ENCODE measurements around the gene GNAQ. TPM values are rescaled to one million over a fixed set of nuclear protein-coding genes. Genes with fewer than 3 reads are reported as not detected.

The GNAQ gene
- total and polyA plus RNA-seq, 2 of the 4 experiments (the other 2 are of a cell fraction) = 23.1 to 50.7 TPM

DNA sequence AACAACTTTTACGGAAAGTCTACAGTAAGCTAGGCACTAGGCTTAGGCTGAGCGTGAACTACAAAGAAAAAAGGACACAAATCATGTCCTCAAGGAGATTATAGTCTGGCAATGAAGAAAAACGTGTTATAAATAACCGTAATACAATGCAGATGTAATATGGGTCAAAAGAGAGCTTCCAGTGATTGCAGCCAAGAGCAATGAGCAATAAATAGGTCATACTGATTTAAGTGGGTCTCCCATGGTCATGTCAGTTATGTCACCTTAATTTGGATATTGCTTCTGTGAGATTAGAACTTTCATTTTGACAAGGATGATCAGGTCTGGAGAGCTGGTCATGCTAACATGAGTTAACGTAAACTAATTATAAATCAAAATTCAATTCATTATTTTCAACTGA is 224.9 kb downstream of the GNAQ start:
- Histone ChIP-seq H3K4me3 (ENCODE audit: insufficient read depth, low read depth, low read length) (no peak overlapping the region), H4K8ac (ENCODE audit: low read depth in 2 of 2, low read length in 2 of 2) (no peak overlapping the region), H2AK9ac (replicated peaks; ENCODE audit: low read depth, low read length, poor library complexity) (no peak overlapping the region), H3K23ac (ENCODE audit: low read depth, low read length) (no peak overlapping the region), H2BK20ac (ENCODE audit: low read depth, low read length) (no peak overlapping the region), H3K4ac (ENCODE audit: low read depth, low read length) (no peak overlapping the region), H3K36me3 (ENCODE audit: control insufficient read depth, insufficient read depth, low read length) (peaks cover 4% of the 10 kb centered on the region), H3K14ac (replicated peaks; ENCODE audit: low read depth, low read length) (no peak overlapping the region), H3K9ac (ENCODE audit: low read depth, low read length) (no peak overlapping the region), H4K5ac (ENCODE audit: low read depth, low read length) (no peak overlapping the region), H3K18ac (ENCODE audit: low read depth, low read length) (no peak overlapping the region), H2BK5ac (ENCODE audit: low read depth, low read length, poor library complexity, severe bottlenecking) (no peak overlapping the region), H3K9me1 (ENCODE audit: insufficient read depth, low read length) (no peaks in the 10 kb centered on the region; the same call in 1 of the 2 replicates), H3K27ac (ENCODE audit: insufficient read depth, low read length) (no peak overlapping the region), H2BK120ac (ENCODE audit: low read depth, low read length) (no peak overlapping the region), H3K27me3 (ENCODE audit: control insufficient read depth, insufficient read depth, low read length) (no peaks in the 10 kb centered on the region), H4K91ac (ENCODE audit: insufficient read depth, low read depth, low read length) (no peak overlapping the region), H2AFZ (replicated peaks; ENCODE audit: low read length, poor library complexity) (no peak overlapping the region), H3K4me2 (ENCODE audit: low read depth, low read length) (no peak overlapping the region), H3K56ac (ENCODE audit: extremely low read depth, insufficient read depth, low read length) (no peak overlapping the region), H2BK15ac (ENCODE audit: low read depth, low read length) (no peak overlapping the region), H2AK5ac (ENCODE audit: low read depth, low read length) (no peak overlapping the region), H3K79me1 (ENCODE audit: low read depth in 1 of 2, low read length in 2 of 2) (peaks cover 8 to 31% of the 10 kb centered on the region in 2 experiments; a peak in 2 of 4 replicates), H3K4me1 (ENCODE audit: control insufficient read depth, insufficient read depth, low read length) (peaks cover 8% of the 10 kb centered on the region; the same call in 1 of the 2 replicates), H3K9me3 (ENCODE audit: control insufficient read depth, insufficient read depth, low read length) (no peaks in the 10 kb centered on the region), H4K20me1 (ENCODE audit: insufficient read depth, low read length) (no peaks in the 10 kb centered on the region)
- dilution Hi-C loops (cut with HindIII; ENCODE audit: low sequenced_read_pairs, unreplicated experiment) = no loop called here
- ATAC-seq (ENCODE audit: low read depth) = no peak
- CTCF ChIA-PET = interaction anchor here (0.7 kb wide), 1 partner anchor 25 kb away, joined by 3 read pairs; no protein-coding TSS in a partner anchor
- no CpG with 5 or more reads among the region's 5 CpGs for WGBS, 2 experiments (ENCODE audit: extremely low coverage in 2 of 2, insufficient read length in 1 of 2)
- TF ChIP-seq MAZ (IDR thresholded peaks at IDR 0.05; ENCODE audit: borderline replicate concordance, low read depth, low read length) = no peak
- TF ChIP-seq RFX5 (IDR thresholded peaks at IDR 0.05; ENCODE audit: low read depth, low read length) = no peak
- TF ChIP-seq, protein P1, sequence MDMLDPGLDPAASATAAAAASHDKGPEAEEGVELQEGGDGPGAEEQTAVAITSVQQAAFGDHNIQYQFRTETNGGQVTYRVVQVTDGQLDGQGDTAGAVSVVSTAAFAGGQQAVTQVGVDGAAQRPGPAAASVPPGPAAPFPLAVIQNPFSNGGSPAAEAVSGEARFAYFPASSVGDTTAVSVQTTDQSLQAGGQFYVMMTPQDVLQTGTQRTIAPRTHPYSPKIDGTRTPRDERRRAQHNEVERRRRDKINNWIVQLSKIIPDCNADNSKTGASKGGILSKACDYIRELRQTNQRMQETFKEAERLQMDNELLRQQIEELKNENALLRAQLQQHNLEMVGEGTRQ (IDR thresholded peaks at IDR 0.05; ENCODE audit: low read depth, low read length) = no peak
- TF ChIP-seq CHD1 (IDR thresholded peaks at IDR 0.05; ENCODE audit: low read depth, low read length) = no peak
- TF ChIP-seq MXI1 (IDR thresholded peaks at IDR 0.05; ENCODE audit: borderline replicate concordance, low read depth, low read length) = no peak
- no peak for TF ChIP-seq ELK1 (IDR thresholded peaks at IDR 0.05; ENCODE audit: borderline replicate concordance, low read depth, low read length)
- TF ChIP-seq RAD21 (IDR thresholded peaks at IDR 0.05; ENCODE audit: low read length) = no peak
- no peak for TF ChIP-seq MAFK (IDR thresholded peaks at IDR 0.05; ENCODE audit: low read depth, low read length)
- no peak for TF ChIP-seq SMC3 (IDR thresholded peaks at IDR 0.05; ENCODE audit: low read depth, low read length)
- no peak for TF ChIP-seq FOS (IDR thresholded peaks at IDR 0.05; ENCODE audit: low read depth, low read length)
- TF ChIP-seq, protein P2, sequence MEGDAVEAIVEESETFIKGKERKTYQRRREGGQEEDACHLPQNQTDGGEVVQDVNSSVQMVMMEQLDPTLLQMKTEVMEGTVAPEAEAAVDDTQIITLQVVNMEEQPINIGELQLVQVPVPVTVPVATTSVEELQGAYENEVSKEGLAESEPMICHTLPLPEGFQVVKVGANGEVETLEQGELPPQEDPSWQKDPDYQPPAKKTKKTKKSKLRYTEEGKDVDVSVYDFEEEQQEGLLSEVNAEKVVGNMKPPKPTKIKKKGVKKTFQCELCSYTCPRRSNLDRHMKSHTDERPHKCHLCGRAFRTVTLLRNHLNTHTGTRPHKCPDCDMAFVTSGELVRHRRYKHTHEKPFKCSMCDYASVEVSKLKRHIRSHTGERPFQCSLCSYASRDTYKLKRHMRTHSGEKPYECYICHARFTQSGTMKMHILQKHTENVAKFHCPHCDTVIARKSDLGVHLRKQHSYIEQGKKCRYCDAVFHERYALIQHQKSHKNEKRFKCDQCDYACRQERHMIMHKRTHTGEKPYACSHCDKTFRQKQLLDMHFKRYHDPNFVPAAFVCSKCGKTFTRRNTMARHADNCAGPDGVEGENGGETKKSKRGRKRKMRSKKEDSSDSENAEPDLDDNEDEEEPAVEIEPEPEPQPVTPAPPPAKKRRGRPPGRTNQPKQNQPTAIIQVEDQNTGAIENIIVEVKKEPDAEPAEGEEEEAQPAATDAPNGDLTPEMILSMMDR (conservative IDR thresholded peaks at IDR 0.05; ENCODE audit: low read depth, low read length) = no peak
- TF ChIP-seq CEBPB (IDR thresholded peaks at IDR 0.05; ENCODE audit: low read depth, low read length) = no peak
- no peak for TF ChIP-seq POLR2A (IDR thresholded peaks at IDR 0.05; ENCODE audit: low read depth, low read length)
- no peak for TF ChIP-seq NFE2L2 (IDR thresholded peaks at IDR 0.05; ENCODE audit: low read depth, low read length)
- TF ChIP-seq RCOR1 (IDR thresholded peaks at IDR 0.05; ENCODE audit: insufficient replicate concordance, low read length) = no peak
- TF ChIP-seq BHLHE40 (IDR thresholded peaks at IDR 0.05; ENCODE audit: low read depth, low read length) = no peak
- no peak for DNase-seq
- POLR2A ChIA-PET (ENCODE audit: unreplicated experiment) = no interaction called here
- in situ Hi-C loops (cut with MboI; ENCODE audit: low sequenced_read_pairs) = no loop called here
- no TSS peak for BruUV-seq (replicated peaks)
- intact Hi-C loops (cut with micrococcal nuclease) = no loop called here

All from IMR-90 (cell line).